K562 (cell line): Measurements from ENCODE around the gene SLC16A10. TPM values are rescaled to one million over a fixed set of nuclear protein-coding genes. Genes with fewer than 3 reads are reported as not detected.

Experiments
- ATAC-seq: fragments of 200-7000 bp; cut with Tn5 transposase; 3 replicates; pipeline ENCODE4 v1.9.1; 2020; ENCODE audit warnings: moderate library complexity
- BruUV-seq: library from RNA; stranded (reverse); fragments of 400-500 nt; replicated peaks from 2 replicates; lab custom pipeline; 2021; lab: Mats Ljungman, UMichigan
- CTCF ChIA-PET: fragments of 300-600 bp; formaldehyde crosslinking; extraction: SDS; loops from one replicate; lab custom pipeline; 2021; ENCODE audit warnings: low intra/inter-chr PET ratio; lab: Yijun Ruan, JAX
- POLR2A ChIA-PET: fragments of 300-600, 350-650 bp; sonication (Branson Sonifier 250); formaldehyde crosslinking; extraction: SDS; loops from one replicate; lab custom pipeline; 2021; ENCODE audit warnings: antibody characterized with exemption, inconsistent platforms; lab: Yijun Ruan, JAX
- DNase-seq, 4 experiments: peaks; one replicate each; pipeline versions ENCODE4 v3.0.0 to v3.0.0-alpha.2; 2011 to 2018; ENCODE audit warnings: low spot score in 3 of 4, mixed read lengths in 3 of 4; ENCODE audit errors: extremely low read depth in 1 of 4
- FAIRE-seq: peaks from 2 replicates; lab custom pipeline; 2011; peaks lifted over from hg19 to GRCh38; lab: Jason Lieb, UNC
- H2AFZ ChIP-seq: 2 replicates; pipeline ENCODE4 v1.6.0; 2011; ENCODE audit warnings: low read depth, low read length, control low read depth, inconsistent platforms
- H3K27ac ChIP-seq: fragments of 200-600 bp; 3 replicates; pipeline ENCODE4 v1.8.0; 2011; ENCODE audit warnings: low read depth, mild to moderate bottlenecking, control low read depth, inconsistent platforms, low read length, moderate library complexity, mixed read lengths; ENCODE audit errors: extremely low read depth
- H3K27me3 ChIP-seq, 2 experiments: fragments of 300-600 bp in 1 of 2; 2 replicates in 1 of 2; 3 replicates in 1 of 2; pipeline versions ENCODE4 v1.6.0 to v1.8.0; 2011; ENCODE audit warnings: inconsistent platforms in 2 of 2, low read length in 2 of 2, mild to moderate bottlenecking in 1 of 2, mixed read lengths in 1 of 2, moderate library complexity in 1 of 2; ENCODE audit not compliant: control insufficient read depth in 2 of 2, insufficient read depth in 2 of 2
- H3K36me3 ChIP-seq: fragments of 300-600 bp; 3 replicates; pipeline ENCODE4 v1.8.0; 2011; ENCODE audit warnings: mild to moderate bottlenecking, low read length, inconsistent platforms; ENCODE audit not compliant: control insufficient read depth, insufficient read depth
- H3K4me1 ChIP-seq, 2 experiments: fragments of 200-600 bp in 1 of 2; replicated peaks in 1 of 2; 2 replicates in 1 of 2; 3 replicates in 1 of 2; pipeline versions ENCODE4 v1.5.1 to v1.8.0; 2011; ENCODE audit warnings: inconsistent platforms in 2 of 2, low read length in 2 of 2, mild to moderate bottlenecking in 1 of 2, mixed read lengths in 1 of 2, moderate library complexity in 1 of 2; ENCODE audit not compliant: control insufficient read depth in 2 of 2, insufficient read depth in 2 of 2
- H3K4me2 ChIP-seq: 2 replicates; pipeline ENCODE4 v1.6.1; 2011; ENCODE audit warnings: low read length, control low read depth, inconsistent platforms, mixed read lengths; ENCODE audit not compliant: insufficient read depth
- H3K4me3 ChIP-seq: fragments of 200-600 bp; sonication (generic), shearing (Covaris generic); 2 replicates; pipeline ENCODE4 v1.5.1; 2016; ENCODE audit warnings: control low read depth, inconsistent platforms
- H3K79me2 ChIP-seq: fragments of 200-600 bp; 3 replicates; pipeline ENCODE4 v1.8.0; 2011; ENCODE audit warnings: low read length, inconsistent platforms; ENCODE audit not compliant: control insufficient read depth, insufficient read depth
- H3K9ac ChIP-seq, 2 experiments: 2 replicates each; pipeline versions ENCODE4 v1.6.0 to v1.6.1; 2011; ENCODE audit warnings: low read depth in 2 of 2, low read length in 2 of 2, control low read depth in 1 of 2, inconsistent platforms in 1 of 2, mild to moderate bottlenecking in 1 of 2, mixed read lengths in 1 of 2; ENCODE audit not compliant: insufficient read depth in 1 of 2
- H3K9me1 ChIP-seq: one replicate; pipeline ENCODE4 v1.6.0; 2011; ENCODE audit warnings: inconsistent platforms, mild to moderate bottlenecking, low read length, moderate library complexity; ENCODE audit not compliant: control insufficient read depth, insufficient read depth
- H3K9me3 ChIP-seq: replicated peaks from 2 replicates; pipeline ENCODE4 v1.5.1; 2011; ENCODE audit warnings: low read depth, low read length, inconsistent platforms; ENCODE audit not compliant: control insufficient read depth, insufficient read depth
- H4K20me1 ChIP-seq: replicated peaks from 2 replicates; pipeline ENCODE4 v1.6.1; 2011; ENCODE audit warnings: low read length, inconsistent platforms, mixed read lengths; ENCODE audit not compliant: control insufficient read depth, insufficient read depth
- HDAC3 ChIP-seq: fragments of 450-650 bp; IDR thresholded peaks from 2 replicates; pipeline ENCODE4 v1.6.1; 2018; ENCODE audit warnings: borderline replicate concordance, mild to moderate bottlenecking, moderate library complexity; ENCODE audit not compliant: partially characterized antibody
- MCM3 ChIP-seq: fragments of 450-650 bp; IDR thresholded peaks from 2 replicates; pipeline ENCODE4 v1.6.1; 2016
- MNT ChIP-seq, 2 experiments: fragments of 450-650 bp; conservative IDR thresholded peaks; 2 replicates each; pipeline ENCODE4 v1.6.1; 2017; ENCODE audit warnings: mild to moderate bottlenecking in 2 of 2, moderate library complexity in 2 of 2
- PML ChIP-seq: IDR thresholded peaks from 2 replicates; pipeline ENCODE4 v1.6.1; 2012; ENCODE audit warnings: low read length, inconsistent platforms
- POLR2A ChIP-seq: fragments of 450-650 bp; conservative IDR thresholded peaks from 2 replicates; pipeline ENCODE4 v1.6.1; 2016
- RBM25 ChIP-seq: fragments of 200-400 bp; formaldehyde crosslinking; IDR thresholded peaks from 2 replicates; pipeline ENCODE4 v1.6.1; 2018; ENCODE audit warnings: low read length, low read depth, moderate library complexity; ENCODE audit not compliant: severe bottlenecking
- STAT5A ChIP-seq: IDR thresholded peaks from 2 replicates; pipeline ENCODE4 v1.6.1; 2012; ENCODE audit warnings: low read length, inconsistent platforms, borderline replicate concordance
- TCF3 ChIP-seq: sonication (generic); formaldehyde crosslinking; IDR thresholded peaks from 2 replicates; pipeline ENCODE4 v1.4.0; 2020; ENCODE audit warnings: mild to moderate bottlenecking, missing genetic modification reagents
- XRCC3 ChIP-seq: fragments of 450-650 bp; IDR thresholded peaks from 2 replicates; pipeline ENCODE4 v1.6.1; 2017; ENCODE audit warnings: mild to moderate bottlenecking, moderate library complexity
- ZNF212 ChIP-seq: fragments of 450-650 bp; formaldehyde crosslinking; IDR thresholded peaks from 2 replicates; pipeline ENCODE4 v1.4.0; 2020; ENCODE audit warnings: mild to moderate bottlenecking
- WGBS: fragments of 100-300 bp; shearing (Covaris generic); methylation state at CpG from one replicate; pipeline ENCODE4 v1.1.6; 2016; ENCODE audit warnings: low coverage, mixed read lengths; ENCODE audit not compliant: insufficient coverage; ENCODE audit errors: missing lambda C conversion rate; 5-methylcytosine and 5-hydroxymethylcytosine counted together
- in situ Hi-C: fragments of 300-500 bp; cut with MboI; formaldehyde crosslinking; loops from 4 replicates; pipeline ENCODE4 v1.15.0; 2018; ENCODE audit warnings: inconsistent platforms, mixed read lengths
- intact Hi-C: fragments of 100-400 bp; cut with micrococcal nuclease; formaldehyde crosslinking; loops from 2 replicates; pipeline ENCODE4 v1.14.2; 2022
- polyA plus RNA-seq, 8 experiments: library from polyadenylated mRNA; depleted of rRNA in 4 of 8; stranded (reverse) in 5 of 8; unstranded in 3 of 8; fragments of >200 nt; fragmentation: Nextera tagmentation in 2 of 8; fragmentation: Illumina TruSeq in 1 of 8; extraction: Ambion mirVana in 2 of 8; extraction: Trizol in 1 of 8; gene quantifications; 2 replicates each; pipeline versions ENCODE4 v1.2.1 to v1.2.3, GENCODE V29; 2011 to 2014; ENCODE audit warnings: inconsistent platforms in 1 of 8, missing spikeins in 1 of 8
- total RNA-seq, 7 experiments: library from RNA; depleted of rRNA in 6 of 7; stranded (reverse); fragments of >200 nt in 6 of 7; fragmentation: Illumina TruSeq in 2 of 7; extraction: Trizol in 2 of 7; gene quantifications; 2 replicates each; pipeline versions ENCODE4 v1.2.1 to v1.2.3, GENCODE V29; 2011 to 2021; ENCODE audit warnings: low replicate concordance in 1 of 7
- TF ChIP-seq, protein P1 (sequence below): sonication (generic); formaldehyde crosslinking; IDR thresholded peaks from 2 replicates; pipeline ENCODE4 v1.8.1; 2023; ENCODE audit warnings: mild to moderate bottlenecking, missing genetic modification reagents
- TF ChIP-seq, protein P2 (sequence below): fragments of 250-450 bp; sonication (Bioruptor Pico); IDR thresholded peaks from 2 replicates; pipeline ENCODE4 v1.9.0; 2021; ENCODE audit warnings: mild to moderate bottlenecking, inconsistent platforms
- TF ChIP-seq, protein P3 (sequence below): fragments of 450-650 bp; formaldehyde crosslinking; IDR thresholded peaks from 2 replicates; pipeline ENCODE4 v1.4.0; 2020; ENCODE audit warnings: mild to moderate bottlenecking

SLC16A10 gene
- total and polyA plus RNA-seq, 9 of the 15 experiments (the other 6 are each of a cell fraction or from before 2014, with no cell fraction given): 0.02 to 0.54 (median 0.24) TPM; not detected in 4

DNA sequence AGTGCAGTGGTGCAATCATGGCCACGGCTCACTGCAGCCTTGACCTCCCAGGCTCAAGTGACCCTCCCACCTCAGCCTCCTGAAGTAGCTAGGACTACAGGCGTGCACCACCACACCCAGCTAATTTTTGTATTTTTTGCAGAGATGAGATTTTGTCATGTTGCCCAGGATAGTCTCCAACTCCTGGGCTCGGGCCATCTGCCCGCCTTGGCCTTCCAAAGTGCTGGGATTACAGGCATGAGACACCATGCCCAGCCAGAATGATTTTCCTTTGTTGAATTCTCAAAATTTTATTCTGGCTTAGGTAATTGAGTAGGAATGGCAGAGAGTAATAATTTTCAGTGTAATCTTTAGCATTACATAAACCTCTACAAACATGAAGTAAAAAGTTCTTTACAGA, 37.1 kb downstream of the SLC16A10 start (continued):
- no peak for TF ChIP-seq TCF3 (CRISPR knock-in tag)

DNA sequence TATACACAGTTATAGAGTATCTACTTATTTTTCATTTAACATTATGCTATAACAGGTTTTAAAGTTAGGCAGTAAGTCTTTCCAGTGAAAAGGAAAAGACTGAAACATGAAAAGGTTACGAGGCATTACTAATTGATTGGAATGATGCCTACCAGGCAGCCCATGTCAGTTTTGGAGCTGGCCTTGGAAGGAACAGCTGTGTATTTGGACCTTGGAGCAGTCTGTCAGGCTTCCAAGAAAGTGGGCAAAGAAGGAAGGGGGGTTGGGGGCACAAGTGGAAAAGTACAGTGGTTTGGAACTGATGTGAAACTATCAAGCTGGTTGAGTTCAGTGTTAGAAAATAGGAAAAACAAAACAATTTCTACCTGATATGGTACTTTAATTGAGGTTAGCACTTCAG, 41.7 kb downstream of the SLC16A10 start:
- in situ Hi-C loops (no loop called here), intact Hi-C loops (no loop called here)
- Histone ChIP-seq H3K9me1 (no peaks in the 10 kb centered on the region), H2AFZ (no peak overlapping the region), H3K36me3 (no peaks in the 10 kb centered on the region), H3K4me1 (no peaks in the 10 kb centered on the region; a peak in 1 of 5 replicates), H3K4me3 (no peak overlapping the region), H3K9me3 (no peaks in the 10 kb centered on the region), H4K20me1 (no peaks in the 10 kb centered on the region), H3K9ac (no peak overlapping the region), H3K4me2 (no peak overlapping the region), H3K79me2 (no peaks in the 10 kb centered on the region), H3K27me3 (peaks cover 0 to 11% of the 10 kb centered on the region in 2 experiments; a peak in 4 of 5 replicates), H3K27ac (no peak overlapping the region)
- FAIRE-seq (no peak), ATAC-seq (no peak), DNase-seq (no peak)
- no TSS peak for BruUV-seq
- POLR2A ChIA-PET: interaction anchor here (0.6 to 1.0 kb wide), 2 partner anchors 10 to 619 kb away, joined by 3 read pairs; no protein-coding TSS in a partner anchor
- WGBS: 0% methylated on average over 1 of the region's 1 CpG
- CTCF ChIA-PET: no interaction called here
- TF ChIP-seq, protein P1, sequence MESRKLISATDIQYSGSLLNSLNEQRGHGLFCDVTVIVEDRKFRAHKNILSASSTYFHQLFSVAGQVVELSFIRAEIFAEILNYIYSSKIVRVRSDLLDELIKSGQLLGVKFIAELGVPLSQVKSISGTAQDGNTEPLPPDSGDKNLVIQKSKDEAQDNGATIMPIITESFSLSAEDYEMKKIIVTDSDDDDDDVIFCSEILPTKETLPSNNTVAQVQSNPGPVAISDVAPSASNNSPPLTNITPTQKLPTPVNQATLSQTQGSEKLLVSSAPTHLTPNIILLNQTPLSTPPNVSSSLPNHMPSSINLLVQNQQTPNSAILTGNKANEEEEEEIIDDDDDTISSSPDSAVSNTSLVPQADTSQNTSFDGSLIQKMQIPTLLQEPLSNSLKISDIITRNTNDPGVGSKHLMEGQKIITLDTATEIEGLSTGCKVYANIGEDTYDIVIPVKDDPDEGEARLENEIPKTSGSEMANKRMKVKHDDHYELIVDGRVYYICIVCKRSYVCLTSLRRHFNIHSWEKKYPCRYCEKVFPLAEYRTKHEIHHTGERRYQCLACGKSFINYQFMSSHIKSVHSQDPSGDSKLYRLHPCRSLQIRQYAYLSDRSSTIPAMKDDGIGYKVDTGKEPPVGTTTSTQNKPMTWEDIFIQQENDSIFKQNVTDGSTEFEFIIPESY (CRISPR knock-in tag): no peak
- TF ChIP-seq HDAC3 (no peak), STAT5A (no peak), MCM3 (no peak), RBM25 (no peak), PML (no peak), MNT (conservative IDR thresholded peaks at IDR 0.05) (no peak), XRCC3 (no peak), ZNF212 (no peak), POLR2A (no peak)
- TF ChIP-seq, protein P2, sequence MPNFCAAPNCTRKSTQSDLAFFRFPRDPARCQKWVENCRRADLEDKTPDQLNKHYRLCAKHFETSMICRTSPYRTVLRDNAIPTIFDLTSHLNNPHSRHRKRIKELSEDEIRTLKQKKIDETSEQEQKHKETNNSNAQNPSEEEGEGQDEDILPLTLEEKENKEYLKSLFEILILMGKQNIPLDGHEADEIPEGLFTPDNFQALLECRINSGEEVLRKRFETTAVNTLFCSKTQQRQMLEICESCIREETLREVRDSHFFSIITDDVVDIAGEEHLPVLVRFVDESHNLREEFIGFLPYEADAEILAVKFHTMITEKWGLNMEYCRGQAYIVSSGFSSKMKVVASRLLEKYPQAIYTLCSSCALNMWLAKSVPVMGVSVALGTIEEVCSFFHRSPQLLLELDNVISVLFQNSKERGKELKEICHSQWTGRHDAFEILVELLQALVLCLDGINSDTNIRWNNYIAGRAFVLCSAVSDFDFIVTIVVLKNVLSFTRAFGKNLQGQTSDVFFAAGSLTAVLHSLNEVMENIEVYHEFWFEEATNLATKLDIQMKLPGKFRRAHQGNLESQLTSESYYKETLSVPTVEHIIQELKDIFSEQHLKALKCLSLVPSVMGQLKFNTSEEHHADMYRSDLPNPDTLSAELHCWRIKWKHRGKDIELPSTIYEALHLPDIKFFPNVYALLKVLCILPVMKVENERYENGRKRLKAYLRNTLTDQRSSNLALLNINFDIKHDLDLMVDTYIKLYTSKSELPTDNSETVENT: no peak
- TF ChIP-seq, protein P3, sequence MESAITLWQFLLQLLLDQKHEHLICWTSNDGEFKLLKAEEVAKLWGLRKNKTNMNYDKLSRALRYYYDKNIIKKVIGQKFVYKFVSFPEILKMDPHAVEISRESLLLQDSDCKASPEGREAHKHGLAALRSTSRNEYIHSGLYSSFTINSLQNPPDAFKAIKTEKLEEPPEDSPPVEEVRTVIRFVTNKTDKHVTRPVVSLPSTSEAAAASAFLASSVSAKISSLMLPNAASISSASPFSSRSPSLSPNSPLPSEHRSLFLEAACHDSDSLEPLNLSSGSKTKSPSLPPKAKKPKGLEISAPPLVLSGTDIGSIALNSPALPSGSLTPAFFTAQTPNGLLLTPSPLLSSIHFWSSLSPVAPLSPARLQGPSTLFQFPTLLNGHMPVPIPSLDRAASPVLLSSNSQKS (CRISPR knock-in tag): no peak
